ENCODE measurements around the gene IFIT3. TPM values are rescaled to one million over a fixed set of nuclear protein-coding genes. Genes with fewer than 3 reads are reported as not detected.

Gene IFIT3
- total RNA-seq, 1 experiment from 2014 or later = 45.2 TPM

- no TSS peak for BruUV-seq (replicated peaks)
- H3K36me3 Mint-ChIP-seq (ENCODE audit: insufficient read depth, unreplicated experiment) = peaks cover 5% of the 10 kb centered on the region
- CTCF ChIA-PET = interaction anchor here (0.5 to 1.5 kb wide), 6 partner anchors 17 to 98 kb away, joined by 3 to 8 read pairs (median 4); partner anchors contain the start of genes IFIT2 and IFIT3
- no peak overlapping the region for H3K4me3 Mint-ChIP-seq (ENCODE audit: low read depth, unreplicated experiment)
- TF ChIP-seq CTCF (IDR thresholded peaks at IDR 0.05; ENCODE audit: unreplicated experiment) = peak; percentile 20
- H3K4me1 Mint-ChIP-seq (ENCODE audit: low read depth, unreplicated experiment) = peaks cover 20% of the 10 kb centered on the region
- intact Hi-C loops (cut with micrococcal nuclease; ENCODE audit: unreplicated experiment) = no loop called here
- no peak overlapping the region for H3K27ac Mint-ChIP-seq (ENCODE audit: unreplicated experiment)
- peak; percentile 7 for DNase-seq
- H3K9me3 Mint-ChIP-seq (ENCODE audit: low read depth, unreplicated experiment) = no peaks in the 10 kb centered on the region
- no peaks in the 10 kb centered on the region for H3K27me3 Mint-ChIP-seq (ENCODE audit: unreplicated experiment)
Observed at GRCh38 chr10:89369156-89370105, 41.6 kb downstream of the IFIT3 start.

- H3K36me3 Mint-ChIP-seq (ENCODE audit: insufficient read depth, unreplicated experiment) = peaks cover 6% of the 10 kb centered on the region
- no peak for TF ChIP-seq CTCF (IDR thresholded peaks at IDR 0.05; ENCODE audit: unreplicated experiment)
- H3K27me3 Mint-ChIP-seq (ENCODE audit: unreplicated experiment) = no peaks in the 10 kb centered on the region
- BruUV-seq (replicated peaks) = no TSS peak
- no peak overlapping the region for H3K4me3 Mint-ChIP-seq (ENCODE audit: low read depth, unreplicated experiment)
- intact Hi-C loops (cut with micrococcal nuclease; ENCODE audit: unreplicated experiment) = no loop called here
- H3K27ac Mint-ChIP-seq (ENCODE audit: unreplicated experiment) = no peak overlapping the region
- H3K9me3 Mint-ChIP-seq (ENCODE audit: low read depth, unreplicated experiment) = no peaks in the 10 kb centered on the region
- CTCF ChIA-PET = no interaction called here
- no peak for DNase-seq
- peaks cover 28% of the 10 kb centered on the region for H3K4me1 Mint-ChIP-seq (ENCODE audit: low read depth, unreplicated experiment)
Observed at GRCh38 chr10:89371079-89371478, 43.3 kb downstream of the IFIT3 start.

GRCh38 chr10:89371987-89372386 lies 44.2 kb downstream of the IFIT3 start:
- Mint-ChIP-seq H3K4me1 (ENCODE audit: low read depth, unreplicated experiment) (peaks cover 28% of the 10 kb centered on the region), H3K36me3 (ENCODE audit: insufficient read depth, unreplicated experiment) (peaks cover 6% of the 10 kb centered on the region)

More at GRCh38 chr10:89371987-89372386, 44.2 kb downstream of the IFIT3 start:
- H3K4me3 Mint-ChIP-seq (ENCODE audit: low read depth, unreplicated experiment) = no peak overlapping the region
- BruUV-seq (replicated peaks) = no TSS peak
- CTCF ChIA-PET = no interaction called here
- TF ChIP-seq CTCF (IDR thresholded peaks at IDR 0.05; ENCODE audit: unreplicated experiment) = no peak
- H3K27ac Mint-ChIP-seq (ENCODE audit: unreplicated experiment) = no peak overlapping the region
- intact Hi-C loops (cut with micrococcal nuclease; ENCODE audit: unreplicated experiment) = no loop called here
- H3K27me3 Mint-ChIP-seq (ENCODE audit: unreplicated experiment) = no peaks in the 10 kb centered on the region
- DNase-seq = no peak
- H3K9me3 Mint-ChIP-seq (ENCODE audit: low read depth, unreplicated experiment) = no peaks in the 10 kb centered on the region
